ENCODE data around the gene KLHL42. TPM values are rescaled to one million over a fixed set of nuclear protein-coding genes. Genes with fewer than 3 reads are reported as not detected.

KLHL42 gene
- total RNA-seq, 1 experiment from 2014 or later: 21.5 TPM

DNA sequence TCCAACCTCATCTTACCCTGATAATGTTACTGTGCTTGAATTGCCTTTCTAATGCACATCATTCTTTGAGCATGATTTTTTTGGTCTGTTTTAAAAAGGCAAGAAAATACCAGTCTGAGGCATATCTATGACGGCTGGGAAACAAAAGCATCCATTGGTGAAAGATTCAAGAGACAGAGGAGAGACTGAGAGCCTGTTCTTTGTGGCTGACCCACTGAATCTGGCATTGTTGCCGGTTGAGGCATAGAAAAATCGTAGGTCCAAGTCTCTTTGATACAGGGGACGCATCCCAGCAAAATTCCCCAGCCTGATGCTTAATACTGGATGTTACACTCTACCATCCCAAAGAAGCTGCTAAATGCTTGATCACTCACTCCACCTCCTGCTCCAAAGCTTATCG is 2.9 kb upstream of the KLHL42 start (continued):
- no peak for TF ChIP-seq CTCF (IDR thresholded peaks at IDR 0.05 in 2 of 3, conservative IDR thresholded peaks at IDR 0.05 in 1 of 3; ENCODE audit: borderline replicate concordance in 1 of 3, insufficient read depth in 1 of 3, low read depth in 2 of 3, low read length in 2 of 3)
- TF ChIP-seq POLR2A (IDR thresholded peaks at IDR 0.05; ENCODE audit: borderline replicate concordance, extremely low read depth, insufficient read depth, insufficient read length): no peak
- TF ChIP-seq RAD21 (IDR thresholded peaks at IDR 0.05; ENCODE audit: low read depth): no peak
- TF ChIP-seq SRF (IDR thresholded peaks at IDR 0.05; ENCODE audit: low read depth): no peak
- TF ChIP-seq, protein P1, sequence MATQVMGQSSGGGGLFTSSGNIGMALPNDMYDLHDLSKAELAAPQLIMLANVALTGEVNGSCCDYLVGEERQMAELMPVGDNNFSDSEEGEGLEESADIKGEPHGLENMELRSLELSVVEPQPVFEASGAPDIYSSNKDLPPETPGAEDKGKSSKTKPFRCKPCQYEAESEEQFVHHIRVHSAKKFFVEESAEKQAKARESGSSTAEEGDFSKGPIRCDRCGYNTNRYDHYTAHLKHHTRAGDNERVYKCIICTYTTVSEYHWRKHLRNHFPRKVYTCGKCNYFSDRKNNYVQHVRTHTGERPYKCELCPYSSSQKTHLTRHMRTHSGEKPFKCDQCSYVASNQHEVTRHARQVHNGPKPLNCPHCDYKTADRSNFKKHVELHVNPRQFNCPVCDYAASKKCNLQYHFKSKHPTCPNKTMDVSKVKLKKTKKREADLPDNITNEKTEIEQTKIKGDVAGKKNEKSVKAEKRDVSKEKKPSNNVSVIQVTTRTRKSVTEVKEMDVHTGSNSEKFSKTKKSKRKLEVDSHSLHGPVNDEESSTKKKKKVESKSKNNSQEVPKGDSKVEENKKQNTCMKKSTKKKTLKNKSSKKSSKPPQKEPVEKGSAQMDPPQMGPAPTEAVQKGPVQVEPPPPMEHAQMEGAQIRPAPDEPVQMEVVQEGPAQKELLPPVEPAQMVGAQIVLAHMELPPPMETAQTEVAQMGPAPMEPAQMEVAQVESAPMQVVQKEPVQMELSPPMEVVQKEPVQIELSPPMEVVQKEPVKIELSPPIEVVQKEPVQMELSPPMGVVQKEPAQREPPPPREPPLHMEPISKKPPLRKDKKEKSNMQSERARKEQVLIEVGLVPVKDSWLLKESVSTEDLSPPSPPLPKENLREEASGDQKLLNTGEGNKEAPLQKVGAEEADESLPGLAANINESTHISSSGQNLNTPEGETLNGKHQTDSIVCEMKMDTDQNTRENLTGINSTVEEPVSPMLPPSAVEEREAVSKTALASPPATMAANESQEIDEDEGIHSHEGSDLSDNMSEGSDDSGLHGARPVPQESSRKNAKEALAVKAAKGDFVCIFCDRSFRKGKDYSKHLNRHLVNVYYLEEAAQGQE (IDR thresholded peaks at IDR 0.05; ENCODE audit: low read depth): no peak
- TF ChIP-seq MAX (IDR thresholded peaks at IDR 0.05): no peak

DNA sequence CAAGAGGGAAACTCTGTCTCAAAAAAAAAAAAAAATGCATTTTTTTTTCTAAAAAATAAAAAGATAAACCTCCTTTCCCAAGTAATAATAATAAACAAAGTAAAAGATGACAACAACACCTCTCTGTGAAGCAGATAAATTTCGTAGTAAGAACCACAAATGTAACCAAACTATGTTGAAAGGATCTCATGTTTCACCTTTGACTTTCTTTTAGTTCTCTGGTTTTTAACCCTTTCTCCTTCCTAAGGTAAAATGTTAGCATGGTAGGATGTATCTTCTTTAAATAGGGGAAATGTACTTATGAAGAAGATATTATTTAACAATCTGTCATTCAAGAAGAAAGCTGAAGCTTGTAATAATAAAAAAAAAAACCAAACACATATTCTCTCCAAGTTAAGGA is 1.8 kb upstream of the KLHL42 start:
- Histone ChIP-seq H3K4me1 (ENCODE audit: control insufficient read depth in 1 of 2, insufficient read depth in 2 of 2, low read length in 2 of 2) (peaks cover 10 to 30% of the 10 kb centered on the region in 2 experiments; a peak in 3 of 4 replicates), H3K27ac (ENCODE audit: low read depth, low read length) (no peak overlapping the region), H3K36me3 (ENCODE audit: control insufficient read depth in 1 of 2, insufficient read depth in 2 of 2, low read length in 2 of 2) (no peaks in the 10 kb centered on the region; a peak in 1 of 4 replicates), H3K9ac (ENCODE audit: low read length) (no peak overlapping the region), H3K79me2 (ENCODE audit: insufficient read depth, low read length) (peaks cover 28% of the 10 kb centered on the region), H3K27me3 (ENCODE audit: insufficient read depth, low read length) (no peaks in the 10 kb centered on the region), H3K9me3 (ENCODE audit: control insufficient read depth in 1 of 2, insufficient read depth in 1 of 2, low read depth in 1 of 2, low read length in 2 of 2) (no peaks in the 10 kb centered on the region), H3K4me2 (ENCODE audit: low read length) (no peak overlapping the region), H2AFZ (ENCODE audit: low read depth, low read length, poor library complexity, severe bottlenecking) (peak overlapping the region; percentile 35), H4K20me1 (ENCODE audit: insufficient read depth) (no peaks in the 10 kb centered on the region), H3K9me2 (ENCODE audit: insufficient read depth) (no peaks in the 10 kb centered on the region), H3K4me3 (replicated peaks in 1 of 2; ENCODE audit: low read depth in 1 of 2, low read length in 2 of 2) (no peak overlapping the region)
- intact Hi-C loops (cut with micrococcal nuclease): no loop called here
- ATAC-seq (no peak), DNase-seq (ENCODE audit: low read depth, low spot score) (no peak)
- ChIA-PET CTCF (no interaction called here), RAD21 (ENCODE audit: low non-redundant PET in 1 of 2, low total read pairs in 2 of 2, uncharacterized antibody in 2 of 2, unreplicated experiment in 2 of 2) (no interaction called here), POLR2A (no interaction called here)
- no peak for TF ChIP-seq JUND (IDR thresholded peaks at IDR 0.05)
- TF ChIP-seq EZH2 (IDR thresholded peaks at IDR 0.05): no peak
- no peak for TF ChIP-seq ZFX (IDR thresholded peaks at IDR 0.05)
- TF ChIP-seq CTCF (IDR thresholded peaks at IDR 0.05 in 2 of 3, conservative IDR thresholded peaks at IDR 0.05 in 1 of 3; ENCODE audit: borderline replicate concordance in 1 of 3, insufficient read depth in 1 of 3, low read depth in 2 of 3, low read length in 2 of 3): no peak
- TF ChIP-seq EZH2phosphoT487 (IDR thresholded peaks at IDR 0.05; ENCODE audit: borderline replicate concordance): no peak
- TF ChIP-seq EGR1 (IDR thresholded peaks at IDR 0.05; ENCODE audit: low read depth): no peak
- BruUV-seq (replicated peaks): no TSS peak

All from HCT116 (cell line).